HCT116 (cell line): ENCODE results near the gene EPHB2. TPM values are rescaled to one million over a fixed set of nuclear protein-coding genes. Genes with fewer than 3 reads are reported as not detected.

Source experiments
- ATAC-seq: fragments of 200-7000 bp; cut with Tn5 transposase; 2 replicates; pipeline ENCODE4 v1.9.1; 2020; ENCODE audit warnings: mild to moderate bottlenecking, moderate library complexity
- BruUV-seq: library from RNA; stranded (reverse); fragments of 400-500 nt; replicated peaks from 2 replicates; lab custom pipeline; 2021; lab: Mats Ljungman, UMichigan
- CTCF ChIA-PET: fragments of 300-600 bp; sonication (Branson Sonifier 250); formaldehyde crosslinking; loops from one replicate; lab custom pipeline; 2021; ENCODE audit warnings: antibody characterized with exemption; lab: Charles Lee
- POLR2A ChIA-PET: fragments of 300-600, 350-600 bp; sonication (Branson Sonifier 250); formaldehyde crosslinking; loops from one replicate; lab custom pipeline; 2021; ENCODE audit warnings: antibody characterized with exemption; lab: Charles Lee
- RAD21 ChIA-PET, 2 experiments: fragments of 300-600 bp; sonication (Branson Sonifier 250); formaldehyde crosslinking; loops; one replicate each; lab custom pipeline; 2023; ENCODE audit warnings: low total read pairs in 2 of 2; ENCODE audit not compliant: uncharacterized antibody in 2 of 2, unreplicated experiment in 2 of 2, low non-redundant PET in 1 of 2; lab: Charles Lee
- DNase-seq: peaks from one replicate; pipeline ENCODE4 v3.0.0-alpha.2; 2010; ENCODE audit warnings: low read depth, low spot score
- H2AFZ ChIP-seq: fragments of 200-600 bp; shearing (Covaris generic), sonication (generic); 2 replicates; pipeline ENCODE4 v1.6.1; 2017; ENCODE audit warnings: low read depth, mixed run types, mixed read lengths, antibody characterized with exemption, low read length; ENCODE audit not compliant: poor library complexity, severe bottlenecking
- H3K27ac ChIP-seq: 2 replicates; pipeline ENCODE4 v1.5.1; 2012; ENCODE audit warnings: low read depth, low read length
- H3K27me3 ChIP-seq: fragments of 200-600 bp; sonication (generic); 2 replicates; pipeline ENCODE4 v1.6.1; 2016; ENCODE audit warnings: mixed run types, low read length, mixed read lengths; ENCODE audit not compliant: insufficient read depth
- H3K36me3 ChIP-seq, 2 experiments: fragments of 200-500 bp in 1 of 2; fragments of 200-600 bp in 1 of 2; sonication (Bioruptor generic) in 1 of 2; sonication (generic) in 1 of 2; 2 replicates each; pipeline versions ENCODE4 v1.5.1 to v1.6.1; 2014 to 2016; ENCODE audit warnings: low read length in 2 of 2, inconsistent platforms in 1 of 2, mixed read lengths in 1 of 2, mixed run types in 1 of 2; ENCODE audit not compliant: insufficient read depth in 2 of 2, control insufficient read depth in 1 of 2
- H3K4me1 ChIP-seq, 2 experiments: fragments of 200-600 bp in 1 of 2; sonication (generic) in 1 of 2; 2 replicates each; pipeline versions ENCODE4 v1.5.1 to v1.6.1; 2012 to 2017; ENCODE audit warnings: low read length in 2 of 2, inconsistent platforms in 1 of 2, mild to moderate bottlenecking in 1 of 2, mixed read lengths in 1 of 2, mixed run types in 1 of 2, moderate library complexity in 1 of 2; ENCODE audit not compliant: insufficient read depth in 2 of 2, control insufficient read depth in 1 of 2
- H3K4me2 ChIP-seq: fragments of 200-600 bp; sonication (generic); 2 replicates; pipeline ENCODE4 v1.6.1; 2017; ENCODE audit warnings: mixed run types, low read length, mixed read lengths
- H3K4me3 ChIP-seq, 2 experiments: fragments of 200-600 bp in 1 of 2; sonication (generic) in 1 of 2; replicated peaks in 1 of 2; 2 replicates each; pipeline ENCODE4 v1.5.1; 2011 to 2016; ENCODE audit warnings: low read length in 2 of 2, control low read depth in 1 of 2, low read depth in 1 of 2, mild to moderate bottlenecking in 1 of 2, mixed read lengths in 1 of 2, mixed run types in 1 of 2
- H3K79me2 ChIP-seq: fragments of 200-600 bp; sonication (generic); 2 replicates; pipeline ENCODE4 v1.6.1; 2017; ENCODE audit warnings: mild to moderate bottlenecking, mixed run types, low read length, moderate library complexity, mixed read lengths; ENCODE audit not compliant: insufficient read depth
- H3K9ac ChIP-seq: fragments of 200-600 bp; sonication (generic); 2 replicates; pipeline ENCODE4 v1.6.1; 2016; ENCODE audit warnings: low read length, mixed read lengths
- H3K9me2 ChIP-seq: fragments of 200-600 bp; sonication (generic), shearing (Covaris generic); 2 replicates; pipeline ENCODE4 v1.6.1; 2017; ENCODE audit warnings: mixed run types, mild to moderate bottlenecking, moderate library complexity; ENCODE audit not compliant: insufficient read depth
- H3K9me3 ChIP-seq, 2 experiments: fragments of 200-500 bp in 1 of 2; fragments of 200-600 bp in 1 of 2; sonication (Bioruptor generic) in 1 of 2; sonication (generic) in 1 of 2; 2 replicates each; pipeline ENCODE4 v1.6.1; 2014 to 2017; ENCODE audit warnings: low read length in 2 of 2, mixed read lengths in 2 of 2, inconsistent platforms in 1 of 2, low read depth in 1 of 2, mild to moderate bottlenecking in 1 of 2, mixed run types in 1 of 2, moderate library complexity in 1 of 2; ENCODE audit not compliant: control insufficient read depth in 1 of 2, insufficient read depth in 1 of 2
- H4K20me1 ChIP-seq: fragments of 200-600 bp; sonication (generic), shearing (Covaris generic); 2 replicates; pipeline ENCODE4 v1.6.1; 2017; ENCODE audit warnings: mixed run types, mild to moderate bottlenecking, moderate library complexity; ENCODE audit not compliant: insufficient read depth
- CBX3 ChIP-seq: IDR thresholded peaks from 2 replicates; pipeline ENCODE4 v1.6.1; 2012; ENCODE audit warnings: low read depth
- CEBPB ChIP-seq: IDR thresholded peaks from 2 replicates; pipeline ENCODE4 v1.6.1; 2012; ENCODE audit warnings: low read depth
- EGR1 ChIP-seq: IDR thresholded peaks from 2 replicates; pipeline ENCODE4 v1.6.1; 2012; ENCODE audit warnings: low read depth
- ELF1 ChIP-seq: IDR thresholded peaks from 2 replicates; pipeline ENCODE4 v1.6.1; 2012; ENCODE audit warnings: low read depth, borderline replicate concordance
- EZH2 ChIP-seq: fragments of 200-600 bp; sonication (generic); IDR thresholded peaks from 2 replicates; pipeline ENCODE4 v1.6.1; 2017; ENCODE audit warnings: antibody characterized with exemption, mixed run types
- EZH2phosphoT487 ChIP-seq: fragments of 200-600 bp; IDR thresholded peaks from 2 replicates; pipeline ENCODE4 v1.6.1; 2018; ENCODE audit warnings: antibody characterized with exemption, borderline replicate concordance
- FOSL1 ChIP-seq: IDR thresholded peaks from 2 replicates; pipeline ENCODE4 v1.6.1; 2012; ENCODE audit warnings: low read depth
- MAX ChIP-seq: IDR thresholded peaks from 2 replicates; pipeline ENCODE4 v1.6.1; 2012
- POLR2A ChIP-seq: IDR thresholded peaks from 2 replicates; pipeline ENCODE4 v1.7.0; 2011; ENCODE audit warnings: borderline replicate concordance; ENCODE audit not compliant: insufficient read depth, insufficient read length; ENCODE audit errors: extremely low read depth
- POLR2AphosphoS5 ChIP-seq: IDR thresholded peaks from 2 replicates; pipeline ENCODE4 v1.6.1; 2011; ENCODE audit warnings: mild to moderate bottlenecking, low read depth, low read length, moderate library complexity
- RAD21 ChIP-seq: IDR thresholded peaks from 2 replicates; pipeline ENCODE4 v1.6.1; 2012; ENCODE audit warnings: low read depth, mild to moderate bottlenecking
- SP1 ChIP-seq: IDR thresholded peaks from 2 replicates; pipeline ENCODE4 v1.6.1; 2012; ENCODE audit warnings: low read depth
- SRF ChIP-seq: IDR thresholded peaks from 2 replicates; pipeline ENCODE4 v1.6.1; 2012; ENCODE audit warnings: low read depth
- TCF7L2 ChIP-seq: IDR thresholded peaks from 2 replicates; pipeline ENCODE4 v1.7.0; 2011; ENCODE audit warnings: borderline replicate concordance, inconsistent platforms; ENCODE audit not compliant: insufficient read depth, insufficient read length; ENCODE audit errors: extremely low read depth
- ZBTB33 ChIP-seq: IDR thresholded peaks from 2 replicates; pipeline ENCODE4 v1.6.1; 2011; ENCODE audit warnings: mild to moderate bottlenecking, low read length, moderate library complexity; ENCODE audit not compliant: insufficient replicate concordance; ENCODE audit errors: extremely low read depth
- ZFX ChIP-seq: fragments of 450-650 bp; IDR thresholded peaks from 2 replicates; pipeline ENCODE4 v1.6.1; 2017
- intact Hi-C: fragments of 100-400 bp; cut with micrococcal nuclease; formaldehyde crosslinking; loops from 2 replicates; pipeline ENCODE4 v1.10.0; 2022
- total RNA-seq: library from RNA; stranded (reverse); gene quantifications from one replicate; pipeline ENCODE4 v1.2.1, GENCODE V29; 2021; ENCODE audit not compliant: unreplicated experiment
- TF ChIP-seq, protein P1 (sequence below), 3 experiments: fragments of 200-600 bp in 1 of 3; sonication (generic) in 1 of 3; IDR thresholded peaks in 2 of 3; conservative IDR thresholded peaks in 1 of 3; 2 replicates each; pipeline ENCODE4 v1.5.1; 2012 to 2017; ENCODE audit warnings: low read depth in 2 of 3, low read length in 2 of 3, antibody characterized with exemption in 1 of 3, borderline replicate concordance in 1 of 3, control low read depth in 1 of 3, mild to moderate bottlenecking in 1 of 3, mixed read lengths in 1 of 3, mixed run types in 1 of 3, moderate library complexity in 1 of 3; ENCODE audit not compliant: insufficient read depth in 1 of 3

EPHB2 gene
- total RNA-seq, 1 experiment from 2014 or later = 19.5 TPM

- Histone ChIP-seq H2AFZ (no peak overlapping the region), H3K79me2 (no peaks in the 10 kb centered on the region), H3K27me3 (no peaks in the 10 kb centered on the region), H4K20me1 (no peaks in the 10 kb centered on the region), H3K36me3 (no peaks in the 10 kb centered on the region), H3K4me1 (no peaks in the 10 kb centered on the region), H3K9me2 (no peaks in the 10 kb centered on the region), H3K4me3 (no peak overlapping the region), H3K9ac (no peak overlapping the region), H3K27ac (no peak overlapping the region), H3K4me2 (no peak overlapping the region), H3K9me3 (peaks cover 0 to 7% of the 10 kb centered on the region in 2 experiments; a peak in 1 of 4 replicates)
- ChIA-PET POLR2A (no interaction called here), CTCF (interaction anchor here (0.8 kb wide), 1 partner anchor 11 kb away, joined by 3 read pairs; no protein-coding TSS in a partner anchor), RAD21 (no interaction called here)
- ATAC-seq (no peak), DNase-seq (no peak)
- no TSS peak for BruUV-seq
- TF ChIP-seq POLR2A (no peak), ZFX (no peak), POLR2AphosphoS5 (no peak)
- TF ChIP-seq, all 23 proteins: peak for 0
- intact Hi-C loops = no loop called here
These were observed 230.6 kb downstream of the EPHB2 start for GRCh38 chr1:22941257-22941656.

DNA sequence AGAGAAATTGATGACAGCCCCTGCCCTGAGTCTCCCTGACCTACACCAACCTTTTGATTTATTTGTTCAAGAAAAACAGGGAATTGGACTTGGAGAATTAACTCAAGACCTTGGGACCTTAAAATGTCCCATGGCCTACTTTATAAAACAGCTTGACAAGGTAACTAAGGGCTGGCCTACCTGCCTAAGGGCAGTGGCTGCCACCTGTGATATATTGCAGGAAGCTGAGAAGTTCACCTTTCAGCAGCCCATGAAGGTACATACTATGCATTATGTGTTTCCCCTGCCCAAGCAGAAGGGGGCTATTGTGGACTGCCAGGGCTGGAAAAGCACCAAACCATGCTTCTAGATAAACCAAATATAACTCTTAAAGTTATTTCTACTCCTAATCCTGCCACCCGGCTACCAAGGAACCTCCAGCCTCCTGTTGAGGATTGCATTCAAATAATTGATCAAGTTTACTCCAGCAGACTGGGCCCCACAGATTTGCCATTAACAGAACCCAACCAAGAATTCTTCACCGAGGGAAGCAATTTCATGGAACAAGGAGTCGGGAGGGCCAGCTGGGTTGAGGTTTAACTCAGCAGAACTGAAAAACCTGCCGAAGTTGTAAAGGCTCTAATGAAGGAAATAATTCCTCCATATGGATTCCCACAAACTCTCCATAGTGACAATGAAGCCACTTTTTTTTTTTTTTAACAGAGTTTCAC is 233.9 kb downstream of the EPHB2 start:
- CTCF ChIA-PET = interaction anchor here (0.6 kb wide), 1 partner anchor 13 kb away, joined by 3 read pairs; no protein-coding TSS in a partner anchor
- intact Hi-C loops = no loop called here
- BruUV-seq = no TSS peak
- no peak for TF ChIP-seq CBX3
- no peak for TF ChIP-seq POLR2AphosphoS5
- TF ChIP-seq ELF1 = no peak
- no peak for TF ChIP-seq FOSL1
- no peak for TF ChIP-seq EZH2
- no peak for TF ChIP-seq MAX
- TF ChIP-seq, protein P1, sequence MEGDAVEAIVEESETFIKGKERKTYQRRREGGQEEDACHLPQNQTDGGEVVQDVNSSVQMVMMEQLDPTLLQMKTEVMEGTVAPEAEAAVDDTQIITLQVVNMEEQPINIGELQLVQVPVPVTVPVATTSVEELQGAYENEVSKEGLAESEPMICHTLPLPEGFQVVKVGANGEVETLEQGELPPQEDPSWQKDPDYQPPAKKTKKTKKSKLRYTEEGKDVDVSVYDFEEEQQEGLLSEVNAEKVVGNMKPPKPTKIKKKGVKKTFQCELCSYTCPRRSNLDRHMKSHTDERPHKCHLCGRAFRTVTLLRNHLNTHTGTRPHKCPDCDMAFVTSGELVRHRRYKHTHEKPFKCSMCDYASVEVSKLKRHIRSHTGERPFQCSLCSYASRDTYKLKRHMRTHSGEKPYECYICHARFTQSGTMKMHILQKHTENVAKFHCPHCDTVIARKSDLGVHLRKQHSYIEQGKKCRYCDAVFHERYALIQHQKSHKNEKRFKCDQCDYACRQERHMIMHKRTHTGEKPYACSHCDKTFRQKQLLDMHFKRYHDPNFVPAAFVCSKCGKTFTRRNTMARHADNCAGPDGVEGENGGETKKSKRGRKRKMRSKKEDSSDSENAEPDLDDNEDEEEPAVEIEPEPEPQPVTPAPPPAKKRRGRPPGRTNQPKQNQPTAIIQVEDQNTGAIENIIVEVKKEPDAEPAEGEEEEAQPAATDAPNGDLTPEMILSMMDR (IDR thresholded peaks at IDR 0.05 in 2 of 3, conservative IDR thresholded peaks at IDR 0.05 in 1 of 3; ENCODE audit: borderline replicate concordance in 1 of 3, insufficient read depth in 1 of 3, low read depth in 2 of 3, low read length in 2 of 3) = no peak
- TF ChIP-seq EZH2phosphoT487 = no peak
- no peak for TF ChIP-seq RAD21
- no peak for TF ChIP-seq EGR1
- TF ChIP-seq ZFX = no peak
- no peak for TF ChIP-seq SP1
- TF ChIP-seq TCF7L2 = no peak
- no peak for TF ChIP-seq SRF
- no peak for TF ChIP-seq CEBPB
- TF ChIP-seq ZBTB33 = no peak

More for the DNA sequence above, 233.9 kb downstream of the EPHB2 start:
- H3K36me3 ChIP-seq = no peaks in the 10 kb centered on the region
- no peaks in the 10 kb centered on the region for H3K79me2 ChIP-seq
- no peak overlapping the region for H3K4me3 ChIP-seq
- POLR2A ChIA-PET = no interaction called here
- DNase-seq (no peak), ATAC-seq (no peak)
- H3K9ac ChIP-seq = no peak overlapping the region
- no peaks in the 10 kb centered on the region for H3K4me1 ChIP-seq
- peaks cover 0 to 7% of the 10 kb centered on the region in 2 experiments; a peak in 1 of 4 replicates for H3K9me3 ChIP-seq
- no peaks in the 10 kb centered on the region for H3K27me3 ChIP-seq
- H4K20me1 ChIP-seq = no peaks in the 10 kb centered on the region
- no peak overlapping the region for H3K27ac ChIP-seq
- RAD21 ChIA-PET = no interaction called here
- H3K9me2 ChIP-seq = no peaks in the 10 kb centered on the region
- H3K4me2 ChIP-seq = no peak overlapping the region
- H2AFZ ChIP-seq = no peak overlapping the region
